MCF 10A (cell line): ENCODE results near the gene INSIG1. TPM values are rescaled to one million over a fixed set of nuclear protein-coding genes. Genes with fewer than 3 reads are reported as not detected.

Experiments used
- BruUV-seq: library from RNA; stranded (reverse); fragments of 400-500 nt; replicated peaks from 2 replicates; lab custom pipeline; 2021; lab: Mats Ljungman, UMichigan
- CTCF ChIA-PET: fragments of 300-600 bp; sonication (Branson Sonifier 250); formaldehyde crosslinking; extraction: SDS; loops from one replicate; lab custom pipeline; 2021; ENCODE audit warnings: antibody characterized with exemption, inconsistent platforms; lab: Yijun Ruan, JAX
- POLR2A ChIA-PET: fragments of 300-600, 350-650 bp; sonication (Branson Sonifier 250); formaldehyde crosslinking; extraction: SDS; loops from one replicate; lab custom pipeline; 2020; ENCODE audit warnings: antibody characterized with exemption, inconsistent platforms; lab: Yijun Ruan, JAX
- DNase-seq: peaks from one replicate; pipeline ENCODE4 v3.0.0-alpha.2; 2018; ENCODE audit not compliant: unreplicated experiment
- H3K27ac Mint-ChIP-seq: one replicate; pipeline ENCODE4 v1.8.0; 2022; ENCODE audit warnings: mild to moderate bottlenecking, low read depth, mixed read lengths; ENCODE audit not compliant: unreplicated experiment
- H3K27me3 Mint-ChIP-seq: one replicate; pipeline ENCODE4 v1.8.0; 2022; ENCODE audit warnings: mixed read lengths; ENCODE audit not compliant: insufficient read depth, unreplicated experiment
- H3K36me3 Mint-ChIP-seq: one replicate; pipeline ENCODE4 v1.8.0; 2022; ENCODE audit warnings: mild to moderate bottlenecking, moderate library complexity, mixed read lengths; ENCODE audit not compliant: insufficient read depth, unreplicated experiment
- H3K4me1 Mint-ChIP-seq: one replicate; pipeline ENCODE4 v1.8.0; 2022; ENCODE audit warnings: mixed read lengths; ENCODE audit not compliant: insufficient read depth, unreplicated experiment
- H3K4me3 Mint-ChIP-seq: one replicate; pipeline ENCODE4 v1.8.0; 2022; ENCODE audit warnings: mild to moderate bottlenecking, moderate library complexity, mixed read lengths; ENCODE audit not compliant: unreplicated experiment
- H3K9me3 Mint-ChIP-seq: one replicate; pipeline ENCODE4 v1.8.0; 2022; ENCODE audit warnings: mixed read lengths; ENCODE audit not compliant: unreplicated experiment
- intact Hi-C: fragments of 100-400 bp; cut with micrococcal nuclease; formaldehyde crosslinking; loops from 2 replicates; pipeline ENCODE4 v1.14.1; 2022
- total RNA-seq: library from RNA; stranded (reverse); gene quantifications from 2 replicates; pipeline ENCODE4 v1.2.3, GENCODE V29; 2022
- TF ChIP-seq, protein P1 (sequence below): fragments of 200-600 bp; IDR thresholded peaks from one replicate; pipeline ENCODE4 v1.8.0; 2022; ENCODE audit warnings: antibody characterized with exemption, mild to moderate bottlenecking; ENCODE audit not compliant: unreplicated experiment

Gene INSIG1
- total RNA-seq, 1 experiment from 2014 or later: 11.2 TPM

DNA sequence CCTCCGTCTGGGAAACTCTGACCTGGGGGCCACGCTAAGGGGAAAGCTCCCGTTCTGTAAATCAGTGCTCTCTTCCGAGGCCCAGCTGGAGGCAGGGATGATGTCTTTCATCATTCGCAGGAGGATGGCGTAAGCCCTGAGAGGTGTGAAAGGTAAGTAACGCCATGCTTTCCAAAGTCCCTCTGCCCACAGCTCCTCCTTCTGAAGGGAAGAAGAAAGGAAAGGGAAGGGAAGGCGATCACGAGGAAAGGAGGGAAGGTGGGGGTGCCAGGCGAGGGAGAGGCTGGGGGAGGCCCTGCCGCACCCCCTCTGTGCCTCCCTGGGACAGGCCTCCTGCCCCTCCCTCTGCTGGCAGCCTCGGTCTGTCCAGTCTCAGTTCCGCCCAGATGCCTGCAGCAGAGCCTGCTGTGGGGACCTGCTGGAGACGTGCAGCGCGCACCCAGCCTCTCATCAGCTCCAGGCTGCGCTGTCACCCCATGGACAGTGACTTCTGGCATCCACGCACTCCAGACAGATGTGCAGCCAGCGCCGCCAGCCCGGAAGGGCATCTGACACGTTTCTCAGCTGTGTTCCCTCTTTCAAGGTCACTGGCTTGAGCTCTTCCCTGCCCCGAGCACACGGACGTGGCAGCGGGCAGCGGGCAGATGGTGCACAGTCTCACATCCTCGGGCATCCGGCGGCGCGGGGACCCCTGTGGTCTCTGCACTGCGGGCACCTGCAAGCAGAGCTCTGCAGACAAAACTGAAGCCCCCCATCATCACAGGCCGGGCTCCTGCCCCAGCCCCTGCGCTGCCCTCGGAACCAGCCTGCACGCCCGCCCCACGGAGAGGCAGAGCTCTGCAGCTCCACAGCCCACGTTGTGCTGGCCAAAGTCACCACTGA is 60.6 kb downstream of the INSIG1 start:
- Mint-ChIP-seq H3K4me3 (no peak overlapping the region), H3K27ac (no peak overlapping the region), H3K27me3 (peaks cover 15% of the 10 kb centered on the region), H3K9me3 (peaks cover 7% of the 10 kb centered on the region), H3K4me1 (peaks cover 5% of the 10 kb centered on the region), H3K36me3 (no peaks in the 10 kb centered on the region)
- TF ChIP-seq, protein P1, sequence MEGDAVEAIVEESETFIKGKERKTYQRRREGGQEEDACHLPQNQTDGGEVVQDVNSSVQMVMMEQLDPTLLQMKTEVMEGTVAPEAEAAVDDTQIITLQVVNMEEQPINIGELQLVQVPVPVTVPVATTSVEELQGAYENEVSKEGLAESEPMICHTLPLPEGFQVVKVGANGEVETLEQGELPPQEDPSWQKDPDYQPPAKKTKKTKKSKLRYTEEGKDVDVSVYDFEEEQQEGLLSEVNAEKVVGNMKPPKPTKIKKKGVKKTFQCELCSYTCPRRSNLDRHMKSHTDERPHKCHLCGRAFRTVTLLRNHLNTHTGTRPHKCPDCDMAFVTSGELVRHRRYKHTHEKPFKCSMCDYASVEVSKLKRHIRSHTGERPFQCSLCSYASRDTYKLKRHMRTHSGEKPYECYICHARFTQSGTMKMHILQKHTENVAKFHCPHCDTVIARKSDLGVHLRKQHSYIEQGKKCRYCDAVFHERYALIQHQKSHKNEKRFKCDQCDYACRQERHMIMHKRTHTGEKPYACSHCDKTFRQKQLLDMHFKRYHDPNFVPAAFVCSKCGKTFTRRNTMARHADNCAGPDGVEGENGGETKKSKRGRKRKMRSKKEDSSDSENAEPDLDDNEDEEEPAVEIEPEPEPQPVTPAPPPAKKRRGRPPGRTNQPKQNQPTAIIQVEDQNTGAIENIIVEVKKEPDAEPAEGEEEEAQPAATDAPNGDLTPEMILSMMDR: no peak
- intact Hi-C loops: no loop called here
- POLR2A ChIA-PET: interaction anchor here (0.6 kb wide), 1 partner anchor 191 kb away, joined by 3 read pairs; no protein-coding TSS in a partner anchor
- peak; percentile 74 for DNase-seq
- no TSS peak for BruUV-seq
- CTCF ChIA-PET: interaction anchor here (0.8 to 1.4 kb wide), 3 partner anchors 10 to 431 kb away, joined by 3 to 6 read pairs (median 5); no protein-coding TSS in a partner anchor

DNA sequence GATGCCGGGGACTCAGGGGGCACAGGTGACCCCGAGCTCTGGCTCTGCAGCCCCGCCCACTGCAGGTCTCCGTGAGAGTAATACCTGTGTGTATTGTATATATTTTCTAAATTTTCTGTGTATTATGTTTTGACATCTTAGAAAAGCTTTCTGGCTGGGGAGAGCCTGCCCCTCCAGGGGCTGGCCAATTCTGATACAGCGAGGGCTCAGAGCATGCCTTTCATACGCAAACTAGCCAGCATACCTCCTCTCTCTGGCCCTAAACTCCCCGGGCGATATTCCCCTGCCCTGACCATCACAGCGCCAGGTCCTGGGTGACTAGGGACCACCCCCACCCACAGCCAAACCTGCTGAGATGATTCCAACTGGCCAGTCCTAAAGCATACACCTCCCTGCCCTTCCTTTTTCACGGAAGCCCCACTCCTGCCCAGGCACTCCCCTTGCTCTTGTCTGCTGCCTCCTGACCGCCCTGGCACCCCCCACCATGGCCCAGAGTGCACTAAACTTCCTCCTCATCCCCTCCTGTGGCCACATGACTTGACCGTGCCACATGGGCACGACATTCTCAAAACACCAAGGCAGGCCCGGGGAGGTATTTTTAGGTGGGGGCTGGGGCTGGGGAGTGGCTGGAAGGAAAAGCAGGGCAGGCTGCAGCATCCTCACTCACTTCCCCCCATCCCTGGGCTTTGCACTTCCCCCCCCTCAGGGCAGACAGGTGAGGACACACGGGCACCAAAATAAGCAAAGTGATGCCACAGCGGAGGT is 61.5 kb downstream of the INSIG1 start:
- POLR2A ChIA-PET: interaction anchor here (0.6 kb wide), 1 partner anchor 192 kb away, joined by 3 read pairs; no protein-coding TSS in a partner anchor
- Mint-ChIP-seq H3K36me3 (no peaks in the 10 kb centered on the region), H3K4me1 (peaks cover 5% of the 10 kb centered on the region), H3K27me3 (peaks cover 15% of the 10 kb centered on the region), H3K4me3 (no peak overlapping the region), H3K9me3 (peaks cover 7% of the 10 kb centered on the region), H3K27ac (no peak overlapping the region)
- BruUV-seq: no TSS peak
- CTCF ChIA-PET: interaction anchor here (1.0 to 1.4 kb wide), 2 partner anchors 21 to 432 kb away, joined by 5 to 6 read pairs; no protein-coding TSS in a partner anchor
- TF ChIP-seq, protein P1: no peak
- DNase-seq: no peak
- intact Hi-C loops: no loop called here

Other genes starting within 250 kb of the INSIG1 start
- not detected in 2 replicates for gene HTR5A, start 227.6 kb upstream of the INSIG1 start, total RNA-seq
- gene EN2, start 160.3 kb downstream of the INSIG1 start, total RNA-seq: not detected in 2 replicates
- not detected in 2 replicates for gene CNPY1, start 248.7 kb downstream of the INSIG1 start, total RNA-seq